GM18873 (cell line): ENCODE data around the gene CAP1.
"Not testable (repeated sequence)": the region's sequence is repeated elsewhere in the genome, so short reads cannot be mapped to it uniquely, and the experiment has no call there.

Experiments
- ATAC-seq: cut with Tn5 transposase; IDR thresholded peaks from one replicate; pipeline ENCODE4 v1.9.1; 2021; ENCODE audit warnings: mild to moderate bottlenecking, moderate library complexity, moderate number of reproducible peaks; ENCODE audit not compliant: unreplicated experiment, low FRiP score

The CAP1 gene, protein sequence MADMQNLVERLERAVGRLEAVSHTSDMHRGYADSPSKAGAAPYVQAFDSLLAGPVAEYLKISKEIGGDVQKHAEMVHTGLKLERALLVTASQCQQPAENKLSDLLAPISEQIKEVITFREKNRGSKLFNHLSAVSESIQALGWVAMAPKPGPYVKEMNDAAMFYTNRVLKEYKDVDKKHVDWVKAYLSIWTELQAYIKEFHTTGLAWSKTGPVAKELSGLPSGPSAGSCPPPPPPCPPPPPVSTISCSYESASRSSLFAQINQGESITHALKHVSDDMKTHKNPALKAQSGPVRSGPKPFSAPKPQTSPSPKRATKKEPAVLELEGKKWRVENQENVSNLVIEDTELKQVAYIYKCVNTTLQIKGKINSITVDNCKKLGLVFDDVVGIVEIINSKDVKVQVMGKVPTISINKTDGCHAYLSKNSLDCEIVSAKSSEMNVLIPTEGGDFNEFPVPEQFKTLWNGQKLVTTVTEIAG

GRCh38 chr1:40040511-40041465, at the start of gene CAP1:
TSS of gene CAP1 (plus strand) at chr1:40040729. CDS start at chr1:40059347, 18,618 bp downstream.
- ATAC-seq: peak; percentile 62

GRCh38 chr1:39992234-39992633, 48.3 kb upstream of the CAP1 start:
- ATAC-seq: no peak

DNA sequence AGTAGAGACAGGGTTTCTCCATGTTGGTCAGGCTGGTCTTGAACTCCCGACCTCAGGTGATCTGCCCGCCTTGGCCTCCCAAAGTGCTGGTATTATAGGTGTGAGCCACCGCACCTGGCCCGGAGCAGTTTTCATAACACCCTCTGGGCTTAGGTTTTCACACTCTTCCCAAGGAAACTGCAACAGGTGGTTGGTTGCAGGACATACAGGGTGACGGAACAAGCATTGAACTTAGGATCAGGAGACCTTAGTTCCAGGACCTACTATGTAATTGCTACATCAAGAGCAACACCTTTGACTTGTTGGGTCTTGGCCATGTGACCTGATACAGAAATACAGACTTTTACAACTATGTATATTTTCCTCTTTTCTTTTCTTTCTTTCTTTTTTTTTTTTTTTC, 47.6 kb upstream of the CAP1 start:
- ATAC-seq: no peak

- ATAC-seq: no peak
These were observed 44.5 kb upstream of the CAP1 start for GRCh38 chr1:39995973-39996393.

DNA sequence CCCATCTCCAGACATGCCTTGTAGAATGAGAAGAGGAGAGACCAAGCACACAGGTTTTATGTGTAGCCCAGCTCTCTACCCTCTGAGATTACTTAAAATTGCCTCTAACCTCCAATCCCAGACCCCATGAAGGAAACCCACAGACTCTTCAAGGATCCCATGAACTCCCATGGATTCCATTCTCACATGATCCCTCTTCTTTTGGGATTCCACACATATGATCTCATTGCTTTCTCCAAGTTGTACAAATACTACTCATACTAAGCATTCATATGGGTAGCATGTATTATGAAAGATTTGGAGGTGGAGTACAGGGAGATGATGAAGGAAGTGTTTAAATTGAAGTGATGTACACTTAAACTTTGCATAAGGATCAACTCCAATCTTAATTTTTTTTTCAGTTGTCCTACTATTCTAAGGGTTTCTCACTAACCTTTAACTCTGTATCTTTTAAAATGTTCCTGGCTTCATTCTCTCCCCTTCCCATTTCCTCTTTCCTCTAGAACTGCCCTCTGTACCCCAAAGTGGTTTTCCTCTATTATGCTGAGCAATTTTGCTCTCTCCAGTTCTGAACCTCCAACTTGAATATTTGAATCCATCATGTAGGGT, 44.0 kb upstream of the CAP1 start:
- ATAC-seq: no peak

DNA sequence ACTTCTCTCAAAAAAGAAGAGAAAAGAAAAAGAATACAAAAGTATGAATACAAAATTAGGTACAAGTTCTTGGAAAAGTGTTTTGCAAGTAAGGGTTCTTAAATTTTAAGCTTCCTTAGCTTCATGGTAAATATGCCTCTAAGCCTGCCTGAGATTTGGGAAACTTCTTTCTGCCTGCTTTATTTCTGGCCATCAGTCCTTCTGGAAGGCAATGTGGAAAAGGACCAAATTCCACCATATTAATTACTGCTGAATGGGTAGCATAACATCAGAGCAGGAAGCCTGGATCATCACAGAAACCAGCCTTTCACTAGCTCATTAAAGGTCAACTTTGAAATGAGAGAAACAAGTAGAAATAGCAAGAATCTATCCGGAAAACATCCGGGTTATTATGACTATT, 39.1 kb upstream of the CAP1 start:
- no peak for ATAC-seq

DNA sequence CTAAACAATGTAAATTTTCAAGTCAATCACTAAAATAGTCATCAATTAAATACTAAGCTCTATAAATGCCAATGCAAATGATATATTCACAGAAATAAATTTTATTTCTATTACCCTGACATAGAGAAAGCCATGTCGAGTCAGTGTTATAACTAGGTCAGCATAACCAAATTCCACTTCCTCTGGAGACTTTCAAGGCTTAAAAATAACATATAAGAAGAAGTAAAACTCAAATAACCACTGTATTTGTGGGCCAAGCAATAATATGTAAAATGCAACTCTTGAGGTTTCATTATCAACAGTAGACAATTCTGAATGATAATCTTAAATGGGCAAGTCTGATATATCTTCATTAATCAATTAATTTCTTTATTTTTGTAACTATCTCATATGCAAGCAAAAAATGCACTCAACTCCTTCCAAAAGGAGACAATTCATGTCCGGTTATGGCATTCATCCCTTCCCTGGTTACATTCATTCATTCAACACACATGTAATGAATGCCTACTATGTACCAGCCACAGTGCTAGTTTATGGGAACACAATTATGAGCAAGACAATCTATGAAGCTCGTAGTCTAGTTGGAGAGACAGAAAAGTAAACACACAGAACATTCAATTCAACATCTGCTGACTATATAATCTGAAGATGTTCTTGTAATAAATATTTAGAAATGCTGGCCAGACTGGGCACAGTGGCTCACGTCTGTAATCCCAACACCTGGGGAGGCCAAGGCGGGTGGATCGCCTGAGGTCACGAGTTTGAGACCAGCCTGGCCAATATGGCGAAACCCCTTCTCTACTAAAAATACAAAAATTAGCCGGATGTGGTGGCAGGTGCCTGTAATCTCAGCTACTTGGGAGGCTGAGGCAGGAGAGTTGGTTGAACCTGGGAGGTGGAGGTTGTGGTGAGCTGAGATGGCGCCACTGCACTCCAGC, 37.1 kb upstream of the CAP1 start:
- ATAC-seq: peak; percentile 72

GRCh38 chr1:40004857-40005256, 35.7 kb upstream of the CAP1 start:
- no peak for ATAC-seq

DNA sequence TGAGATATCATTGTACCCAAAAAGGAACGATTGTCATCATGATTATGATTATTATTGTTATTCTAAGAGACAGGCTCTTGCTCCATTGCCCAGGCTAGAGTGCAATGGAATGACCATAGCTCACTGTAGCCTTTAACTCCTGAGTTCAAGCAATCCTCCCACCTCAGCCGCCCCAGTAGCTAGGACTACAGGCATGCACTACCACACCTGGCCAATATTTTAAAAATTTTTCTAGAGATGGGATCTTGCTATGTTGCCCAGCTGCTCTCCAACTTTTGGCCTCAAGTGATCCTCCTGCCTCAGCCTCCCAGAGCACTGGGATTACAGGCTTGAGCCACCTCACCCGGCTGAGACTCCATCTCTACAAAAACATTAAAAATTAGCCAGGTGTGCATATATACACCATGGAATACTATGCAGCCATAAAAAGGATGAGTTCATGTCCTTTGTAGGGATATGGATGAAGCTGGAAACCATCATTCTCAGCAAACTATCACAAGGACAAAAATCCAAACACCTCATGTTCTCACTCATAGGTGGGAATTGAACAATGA, 33.0 kb upstream of the CAP1 start:
- not testable (repeated sequence) for ATAC-seq

DNA sequence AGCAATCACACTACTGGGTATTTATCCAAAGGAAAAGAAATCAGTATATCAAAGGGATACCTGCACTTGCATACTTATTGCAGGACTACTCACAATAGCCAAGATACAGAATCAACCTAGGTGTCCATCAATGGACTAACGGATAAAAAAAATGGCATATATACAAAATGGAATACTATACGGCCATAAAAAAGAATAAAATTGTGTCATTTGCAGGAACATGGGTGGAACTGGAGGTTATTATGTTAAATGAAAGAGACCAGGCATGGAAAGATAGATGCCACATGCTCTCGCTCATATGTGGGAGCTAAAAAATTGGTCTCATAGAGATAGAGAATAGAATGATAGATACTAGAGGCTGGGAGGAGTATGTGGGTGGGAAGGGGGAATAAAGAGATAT, 29.3 kb upstream of the CAP1 start:
- no peak for ATAC-seq

GRCh38 chr1:40014253-40014706, 26.2 kb upstream of the CAP1 start:
- no peak for ATAC-seq

- no peak for ATAC-seq
These were observed 25.5 kb upstream of the CAP1 start for GRCh38 chr1:40014812-40015594.

- ATAC-seq: no peak
These were observed 22.5 kb upstream of the CAP1 start for GRCh38 chr1:40017951-40018575.

DNA sequence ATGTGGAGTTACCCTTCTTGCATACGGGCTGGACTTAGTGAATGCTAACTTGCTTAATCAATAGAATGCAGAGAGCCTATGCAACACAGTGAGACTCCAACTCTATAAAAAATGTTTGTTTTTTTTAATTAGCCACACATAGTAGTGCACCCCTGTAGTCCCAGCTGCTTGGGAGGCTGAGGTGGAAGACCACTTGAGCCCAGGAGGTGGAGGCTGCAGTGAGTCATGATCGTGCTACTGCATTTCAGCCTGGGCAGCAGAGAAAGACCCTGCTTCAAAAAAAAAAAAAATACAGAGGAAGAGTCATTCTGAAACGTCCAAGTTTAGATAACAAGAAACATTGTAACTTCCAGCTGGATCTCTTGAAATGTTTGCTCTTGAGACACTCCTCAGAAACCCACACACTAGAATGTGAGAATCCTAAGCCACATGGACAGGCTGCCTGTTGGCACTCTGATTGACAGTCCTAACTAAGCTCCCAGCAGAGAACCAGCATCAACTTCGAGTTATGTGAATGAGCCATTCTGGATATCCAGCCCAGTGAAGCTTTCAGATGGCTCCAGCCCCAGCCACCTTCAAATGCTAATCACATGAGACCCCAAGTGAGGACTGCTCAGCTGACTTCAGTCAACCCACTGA, 20.0 kb upstream of the CAP1 start:
- no peak for ATAC-seq

DNA sequence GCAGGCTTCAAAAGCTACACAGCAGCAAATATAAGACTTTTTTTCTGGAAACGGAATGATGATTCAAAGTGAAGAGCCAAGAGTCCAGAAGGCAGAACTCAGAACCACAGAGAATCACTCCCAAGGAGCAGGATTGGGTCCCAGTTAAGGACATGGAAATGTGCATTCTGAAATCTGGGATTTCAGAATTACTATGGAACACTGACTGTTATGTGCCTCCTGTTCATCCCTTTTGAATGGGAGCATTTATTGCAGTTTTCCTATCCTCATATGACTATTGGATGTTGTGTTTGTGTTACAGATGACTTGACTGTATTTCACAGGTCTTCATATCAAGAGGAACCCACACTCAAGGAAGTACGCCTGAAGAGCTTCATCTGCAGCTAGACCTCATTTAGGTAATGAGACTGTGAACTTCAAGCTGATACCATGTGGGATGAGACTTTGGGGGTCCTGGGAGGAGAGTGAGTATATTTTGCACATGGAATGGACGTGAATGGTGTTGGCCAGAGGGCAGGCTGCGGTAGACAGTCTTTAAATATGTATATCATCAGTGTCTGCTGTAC, 17.1 kb upstream of the CAP1 start:
- ATAC-seq: no peak

DNA sequence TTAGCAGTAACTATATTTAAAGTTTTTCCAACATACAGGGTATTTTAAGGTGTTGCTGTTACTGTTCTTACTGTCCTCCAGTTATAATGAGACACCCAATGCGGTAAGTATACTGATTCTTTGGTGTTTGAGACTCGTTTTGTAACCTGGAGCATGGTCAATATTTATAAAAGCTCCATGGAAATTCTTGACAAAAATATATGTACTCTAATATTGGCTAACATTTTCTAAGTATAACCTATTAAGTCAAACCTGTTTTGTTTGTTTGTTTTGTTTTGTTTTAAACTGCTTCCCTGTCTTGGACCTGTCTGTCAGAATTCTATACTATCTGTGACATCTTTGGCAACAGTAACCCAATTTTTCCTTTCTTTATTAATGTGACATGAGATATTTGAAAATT, 15.9 kb upstream of the CAP1 start:
- ATAC-seq: no peak

DNA sequence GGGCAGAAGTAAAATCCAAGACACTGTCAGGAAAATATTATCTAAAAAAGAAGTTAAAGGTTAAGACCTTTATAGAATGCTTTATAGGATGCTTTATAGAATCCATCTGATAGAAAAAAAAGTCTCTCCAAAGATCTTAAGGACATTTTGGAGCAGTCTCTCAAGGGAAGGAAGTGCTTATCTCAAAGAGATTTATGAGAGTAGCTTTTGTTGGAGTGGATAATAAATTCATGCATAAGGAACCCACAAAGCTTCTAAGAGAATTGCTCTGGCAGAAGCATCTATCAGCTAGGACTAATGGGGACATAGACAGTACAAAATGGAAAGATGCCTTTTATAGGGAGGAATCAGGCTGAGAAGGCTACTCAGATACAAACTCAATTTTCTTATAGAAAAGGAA, 12.9 kb upstream of the CAP1 start:
- ATAC-seq: no peak
